ENCODE measurements around the gene LYRM4. TPM values are rescaled to one million over a fixed set of nuclear protein-coding genes. Genes with fewer than 3 reads are reported as not detected.

LYRM4 gene
- total RNA-seq, 2 donors from 2014 or later, result 19.1 to 22.5 TPM

DNA sequence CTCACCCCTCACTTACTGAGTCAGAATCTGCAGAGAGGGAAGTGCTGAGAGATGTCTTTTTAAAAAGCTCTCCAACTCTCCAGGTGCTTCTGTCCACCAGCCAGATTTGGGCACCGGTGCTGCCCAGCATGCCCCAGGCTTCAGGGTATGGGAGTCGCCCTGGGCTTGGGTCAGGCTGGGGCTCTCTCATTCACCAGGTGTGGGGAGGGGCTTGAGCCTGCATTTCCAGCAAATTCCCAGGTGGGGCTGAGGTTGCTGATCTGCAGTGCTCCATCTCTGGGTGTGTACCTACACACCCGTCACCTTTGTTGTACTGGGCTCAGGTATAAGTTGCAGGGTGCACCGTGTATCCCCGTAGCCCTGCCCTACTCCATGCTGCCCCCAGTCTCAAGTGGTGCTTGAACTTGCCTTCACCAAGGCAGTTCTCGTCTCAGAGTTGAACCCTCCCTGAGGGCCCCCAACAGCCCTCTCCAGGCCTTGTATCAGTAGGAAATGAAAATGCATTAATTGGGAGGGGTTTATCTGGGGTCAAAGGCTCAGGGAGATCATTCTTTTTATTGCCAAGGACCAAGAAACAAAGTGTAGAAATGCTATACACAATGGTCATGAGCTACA lies 152.1 kb downstream of the LYRM4 start:
- Histone ChIP-seq H3K4me1 (peaks cover 0 to 22% of the 10 kb centered on the region in 2 donors), H3K27ac (peak overlapping the region; percentile 78 to 96), H3K36me3 (no peaks in the 10 kb centered on the region), H3K27me3 (no peaks in the 10 kb centered on the region), H3K9me3 (no peaks in the 10 kb centered on the region), H3K4me3 (no peak overlapping the region)
- DNase-seq (ENCODE audit: low spot score), result no peak
- TF ChIP-seq, protein P1, sequence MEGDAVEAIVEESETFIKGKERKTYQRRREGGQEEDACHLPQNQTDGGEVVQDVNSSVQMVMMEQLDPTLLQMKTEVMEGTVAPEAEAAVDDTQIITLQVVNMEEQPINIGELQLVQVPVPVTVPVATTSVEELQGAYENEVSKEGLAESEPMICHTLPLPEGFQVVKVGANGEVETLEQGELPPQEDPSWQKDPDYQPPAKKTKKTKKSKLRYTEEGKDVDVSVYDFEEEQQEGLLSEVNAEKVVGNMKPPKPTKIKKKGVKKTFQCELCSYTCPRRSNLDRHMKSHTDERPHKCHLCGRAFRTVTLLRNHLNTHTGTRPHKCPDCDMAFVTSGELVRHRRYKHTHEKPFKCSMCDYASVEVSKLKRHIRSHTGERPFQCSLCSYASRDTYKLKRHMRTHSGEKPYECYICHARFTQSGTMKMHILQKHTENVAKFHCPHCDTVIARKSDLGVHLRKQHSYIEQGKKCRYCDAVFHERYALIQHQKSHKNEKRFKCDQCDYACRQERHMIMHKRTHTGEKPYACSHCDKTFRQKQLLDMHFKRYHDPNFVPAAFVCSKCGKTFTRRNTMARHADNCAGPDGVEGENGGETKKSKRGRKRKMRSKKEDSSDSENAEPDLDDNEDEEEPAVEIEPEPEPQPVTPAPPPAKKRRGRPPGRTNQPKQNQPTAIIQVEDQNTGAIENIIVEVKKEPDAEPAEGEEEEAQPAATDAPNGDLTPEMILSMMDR (IDR thresholded peaks at IDR 0.05), result no peak

DNA sequence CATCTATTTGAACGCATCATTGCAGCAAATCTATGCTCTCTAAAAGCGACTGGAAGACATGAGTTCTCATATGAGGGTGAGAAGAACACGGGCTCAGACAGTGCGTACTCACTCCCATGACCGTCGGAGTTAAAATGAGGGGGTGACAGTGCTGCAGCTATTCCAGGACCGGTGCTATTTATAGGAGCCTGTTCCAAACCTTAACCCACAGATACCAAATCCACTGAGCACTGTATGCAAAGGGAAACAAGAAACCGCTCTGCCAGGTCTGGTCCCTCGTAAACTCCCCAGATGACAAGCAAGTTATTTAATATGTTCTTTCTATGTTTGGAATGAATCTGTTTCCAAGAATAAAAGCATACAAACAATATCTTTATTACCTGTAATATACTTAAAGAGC lies 152.7 kb downstream of the LYRM4 start:
- no peak overlapping the region for H3K4me3 ChIP-seq
- peaks cover 0 to 22% of the 10 kb centered on the region in 2 donors for H3K4me1 ChIP-seq
- H3K27ac ChIP-seq, result peak overlapping the region; percentile 78 to 96
- no peaks in the 10 kb centered on the region for H3K27me3 ChIP-seq
- no peaks in the 10 kb centered on the region for H3K36me3 ChIP-seq
- TF ChIP-seq, protein P1 (IDR thresholded peaks at IDR 0.05), result no peak
- H3K9me3 ChIP-seq, result no peaks in the 10 kb centered on the region
- no peak for DNase-seq (ENCODE audit: low spot score)

DNA sequence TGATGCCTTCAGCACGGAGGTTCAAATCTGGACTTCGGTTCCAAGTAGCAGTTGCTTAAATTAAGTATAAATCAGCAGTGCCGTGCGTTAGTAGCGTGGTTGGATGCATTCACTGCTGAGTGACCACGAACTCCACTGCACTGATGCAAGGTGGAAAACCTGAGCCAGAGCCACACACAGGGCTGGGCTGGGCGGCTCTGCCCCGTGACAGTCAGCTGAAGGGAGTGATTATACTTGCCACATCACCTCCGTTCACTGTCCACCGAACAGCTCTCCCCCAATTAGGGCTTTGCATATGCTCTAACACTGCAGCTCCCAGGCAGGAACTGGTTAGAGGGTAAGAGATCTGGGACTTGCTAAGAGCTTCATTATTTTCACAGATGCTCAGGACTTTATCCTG lies 153.4 kb downstream of the LYRM4 start:
- H3K27ac ChIP-seq, result peak overlapping the region; percentile 78 to 96
- no peaks in the 10 kb centered on the region for H3K27me3 ChIP-seq
- DNase-seq (ENCODE audit: low spot score), result no peak
- peaks cover 0 to 26% of the 10 kb centered on the region in 2 donors for H3K4me1 ChIP-seq
- peak overlapping the region in 1 of 2 donors; percentile 9 for H3K4me3 ChIP-seq
- TF ChIP-seq, protein P1 (IDR thresholded peaks at IDR 0.05), result no peak
- no peaks in the 10 kb centered on the region for H3K9me3 ChIP-seq
- H3K36me3 ChIP-seq, result no peaks in the 10 kb centered on the region

DNA sequence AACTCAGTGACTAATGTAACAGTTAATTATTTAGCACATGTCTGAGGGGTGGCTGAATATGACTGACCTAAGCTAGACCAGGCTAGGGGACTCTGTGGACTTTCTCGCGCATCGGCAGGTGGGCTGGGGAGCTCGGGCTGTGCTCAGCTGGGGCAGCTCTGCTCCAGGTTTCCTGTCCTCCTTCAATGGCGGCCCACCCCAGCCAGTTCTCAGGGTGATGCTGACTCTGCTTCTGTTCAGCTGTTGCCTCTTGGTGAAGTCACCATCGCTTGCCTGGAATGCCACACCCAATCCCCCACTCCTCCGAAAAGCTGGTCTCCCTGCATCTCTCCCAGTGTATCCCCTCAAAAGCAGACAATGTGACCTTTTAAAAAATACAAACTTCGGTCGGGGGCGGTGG lies 155.6 kb downstream of the LYRM4 start:
- H3K9me3 ChIP-seq, result no peaks in the 10 kb centered on the region
- H3K4me1 ChIP-seq, result peaks cover 0 to 19% of the 10 kb centered on the region in 2 donors
- TF ChIP-seq, protein P1 (IDR thresholded peaks at IDR 0.05), result no peak
- no peak overlapping the region for H3K4me3 ChIP-seq
- H3K27me3 ChIP-seq, result no peaks in the 10 kb centered on the region
- DNase-seq (ENCODE audit: low spot score), result no peak
- peak overlapping the region in 1 of 2 donors; percentile 8 for H3K27ac ChIP-seq
- H3K36me3 ChIP-seq, result no peaks in the 10 kb centered on the region

DNA sequence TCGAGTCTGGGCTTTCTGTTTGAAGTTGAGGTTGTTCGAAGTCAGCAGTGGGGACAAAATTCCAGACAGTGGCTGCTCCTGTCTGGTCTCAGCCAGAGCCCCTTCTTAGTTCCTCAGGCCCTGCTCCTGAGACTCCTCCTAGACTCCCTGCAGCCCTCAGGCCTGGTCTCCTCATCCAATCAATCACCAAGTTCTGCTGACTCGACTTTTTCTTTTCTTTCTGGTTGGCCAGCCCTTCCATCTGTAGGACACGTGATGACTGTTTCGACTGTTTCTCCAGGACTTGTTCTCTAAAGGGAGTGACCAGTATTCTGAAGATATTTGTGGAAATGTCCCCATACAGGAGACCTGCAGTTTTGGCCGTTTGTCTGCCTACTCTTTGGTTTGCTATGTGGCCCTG lies 156.1 kb downstream of the LYRM4 start:
- H3K36me3 ChIP-seq, result no peaks in the 10 kb centered on the region
- TF ChIP-seq, protein P1 (IDR thresholded peaks at IDR 0.05), result no peak
- H3K27ac ChIP-seq, result peak overlapping the region in 1 of 2 donors; percentile 8
- no peak for DNase-seq (ENCODE audit: low spot score)
- H3K4me1 ChIP-seq, result peaks cover 0 to 19% of the 10 kb centered on the region in 2 donors
- H3K4me3 ChIP-seq, result no peak overlapping the region
- H3K9me3 ChIP-seq, result no peaks in the 10 kb centered on the region
- no peaks in the 10 kb centered on the region for H3K27me3 ChIP-seq

DNA sequence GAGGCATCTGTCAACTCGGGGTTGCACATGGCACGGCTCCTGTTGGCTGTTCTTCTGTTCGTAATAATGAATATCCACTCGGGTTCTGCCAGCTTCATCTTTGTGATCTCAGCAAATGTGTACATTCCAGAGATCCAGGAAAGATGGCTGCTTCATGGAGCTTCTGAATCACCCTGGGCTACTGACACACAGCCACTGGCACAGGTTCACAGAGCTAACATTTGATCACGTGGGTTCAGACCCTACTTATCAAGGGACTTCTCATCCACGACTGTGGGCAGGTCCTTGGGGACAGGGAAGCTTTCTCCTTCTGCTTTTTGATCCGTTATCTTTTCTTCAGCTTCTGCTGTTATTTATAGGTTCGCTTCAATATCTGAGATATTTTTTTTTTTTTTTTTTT lies 157.5 kb downstream of the LYRM4 start:
- TF ChIP-seq, protein P1 (IDR thresholded peaks at IDR 0.05), result no peak
- Histone ChIP-seq H3K27me3 (no peaks in the 10 kb centered on the region), H3K36me3 (no peaks in the 10 kb centered on the region), H3K27ac (peak overlapping the region in 1 of 2 donors; percentile 24), H3K4me3 (no peak overlapping the region), H3K4me1 (peaks cover 0 to 9% of the 10 kb centered on the region in 2 donors), H3K9me3 (no peaks in the 10 kb centered on the region)
- DNase-seq (ENCODE audit: low spot score), result no peak
